ENCODE results near the gene DNHD1.

The DNHD1 gene

DNA sequence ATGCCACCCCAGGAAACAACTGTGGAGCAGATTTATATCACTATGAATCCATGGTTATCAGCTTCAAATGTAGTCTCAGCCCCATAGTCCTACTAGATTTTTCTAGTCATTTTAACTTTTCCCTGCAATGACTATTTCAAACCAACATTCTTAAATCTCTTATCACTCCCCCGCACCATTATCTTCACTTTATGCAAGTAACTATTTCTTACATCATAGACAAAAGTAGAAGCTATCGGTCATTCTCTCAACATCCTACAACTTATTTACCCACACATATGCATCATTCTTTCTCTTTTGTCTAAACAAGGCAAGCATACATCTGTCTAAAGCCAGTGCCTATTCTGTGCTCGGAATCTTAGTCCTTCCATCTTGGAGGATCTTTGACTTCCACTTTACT lies 11.4 kb upstream of the DNHD1 start:
- no peak for DNase-seq (ENCODE audit: extremely low spot score)
- POLR2A ChIA-PET, result no interaction called here
- TF ChIP-seq HDGF (IDR thresholded peaks at IDR 0.05; ENCODE audit: borderline replicate concordance) (no peak), FOXK2 (IDR thresholded peaks at IDR 0.05) (no peak), BHLHE40 (IDR thresholded peaks at IDR 0.05; ENCODE audit: borderline replicate concordance) (no peak), ZNF384 (IDR thresholded peaks at IDR 0.05) (no peak), CTBP1 (IDR thresholded peaks at IDR 0.05; ENCODE audit: borderline replicate concordance) (no peak), SUZ12 (IDR thresholded peaks at IDR 0.05) (no peak), SP1 (IDR thresholded peaks at IDR 0.05) (no peak)
- CTCF ChIA-PET, result interaction anchor here (1.9 kb wide), 1 partner anchor 107 kb away, joined by 7 read pairs; no protein-coding TSS in a partner anchor

DNA sequence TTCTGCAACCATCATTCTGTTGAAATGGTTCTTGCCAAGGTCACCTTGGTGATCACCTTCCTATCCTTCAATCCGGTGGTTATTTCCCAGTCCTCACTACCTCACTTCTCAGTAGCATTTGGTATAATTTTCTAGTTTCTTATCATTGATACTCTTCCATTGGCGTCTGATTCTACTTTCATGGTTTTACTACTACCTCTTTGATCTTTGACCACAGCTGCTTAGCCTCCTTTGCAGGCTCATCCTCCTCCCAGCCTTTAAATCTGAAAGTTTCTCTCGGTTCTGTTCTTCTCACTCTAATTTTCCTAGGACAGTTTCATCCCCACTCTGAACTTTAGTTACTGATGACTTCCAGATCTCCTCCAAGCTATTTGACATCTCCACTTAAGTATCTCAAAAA lies 10.8 kb upstream of the DNHD1 start:
- no peak for DNase-seq (ENCODE audit: extremely low spot score)
- ChIA-PET POLR2A (no interaction called here), CTCF (no interaction called here)
- TF ChIP-seq BHLHE40 (IDR thresholded peaks at IDR 0.05; ENCODE audit: borderline replicate concordance) (no peak), FOXA1 (IDR thresholded peaks at IDR 0.05) (no peak), FOXM1 (IDR thresholded peaks at IDR 0.05; ENCODE audit: borderline replicate concordance) (no peak), L3MBTL2 (conservative IDR thresholded peaks at IDR 0.05) (no peak), LEF1 (IDR thresholded peaks at IDR 0.05; ENCODE audit: borderline replicate concordance) (no peak), SUZ12 (IDR thresholded peaks at IDR 0.05) (no peak), NFRKB (IDR thresholded peaks at IDR 0.05) (no peak), ARNT (IDR thresholded peaks at IDR 0.05) (no peak)

DNA sequence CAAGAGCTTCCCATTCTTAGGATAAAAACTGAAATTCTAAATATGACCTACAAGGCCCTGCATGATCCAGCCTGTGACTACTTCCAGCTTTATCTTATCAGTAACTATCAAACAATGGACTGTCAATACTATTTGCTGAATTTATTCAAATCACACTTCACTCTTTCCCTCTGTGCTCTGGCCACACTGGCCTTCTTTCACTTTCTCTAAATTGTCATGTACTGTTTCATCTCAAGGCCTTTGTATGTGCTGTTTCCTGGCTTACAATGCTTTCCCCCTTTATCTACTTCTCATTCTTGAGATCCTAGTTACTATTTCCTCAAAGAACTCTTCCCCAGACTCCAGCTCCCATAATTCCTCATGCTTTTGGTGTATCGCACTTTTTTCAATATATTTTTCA lies 10.1 kb upstream of the DNHD1 start:
- DNase-seq (ENCODE audit: extremely low spot score), result no peak
- ChIA-PET CTCF (interaction anchor here (0.6 kb wide), 1 partner anchor 160 kb away, joined by 3 read pairs; no protein-coding TSS in a partner anchor), POLR2A (no interaction called here)
- TF ChIP-seq FOXA1 (IDR thresholded peaks at IDR 0.05) (no peak), ZNF384 (IDR thresholded peaks at IDR 0.05) (no peak), CTBP1 (IDR thresholded peaks at IDR 0.05; ENCODE audit: borderline replicate concordance) (no peak)

DNA sequence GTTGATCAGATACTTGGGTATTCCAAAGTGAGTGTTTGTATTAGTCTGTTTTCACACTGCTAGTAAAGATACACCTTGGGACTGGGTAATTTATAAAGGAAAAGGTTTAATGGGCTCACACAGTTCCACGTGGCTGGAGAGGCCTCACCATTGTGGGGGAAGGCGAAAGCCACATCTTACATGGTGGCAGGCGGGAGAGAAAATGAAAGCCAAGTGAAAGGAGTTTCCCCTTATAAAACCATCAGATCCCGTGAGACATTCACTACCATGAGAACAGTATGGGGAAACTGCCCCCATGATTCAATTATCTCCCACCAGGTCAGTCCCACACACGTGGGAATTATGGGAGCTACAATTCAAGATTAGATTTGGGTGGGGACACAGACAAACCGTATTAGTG lies 8.7 kb upstream of the DNHD1 start:
- TF ChIP-seq SP1 (IDR thresholded peaks at IDR 0.05), result no peak
- TF ChIP-seq CTBP1 (IDR thresholded peaks at IDR 0.05; ENCODE audit: borderline replicate concordance), result no peak
- TF ChIP-seq ZNF384 (IDR thresholded peaks at IDR 0.05), result no peak
- no peak for TF ChIP-seq ELF4 (IDR thresholded peaks at IDR 0.05)
- TF ChIP-seq NFRKB (IDR thresholded peaks at IDR 0.05), result no peak
- no peak for TF ChIP-seq FOXA1 (IDR thresholded peaks at IDR 0.05)
- TF ChIP-seq L3MBTL2 (conservative IDR thresholded peaks at IDR 0.05), result no peak
- no peak for TF ChIP-seq HDGF (IDR thresholded peaks at IDR 0.05; ENCODE audit: borderline replicate concordance)
- TF ChIP-seq, protein P1, sequence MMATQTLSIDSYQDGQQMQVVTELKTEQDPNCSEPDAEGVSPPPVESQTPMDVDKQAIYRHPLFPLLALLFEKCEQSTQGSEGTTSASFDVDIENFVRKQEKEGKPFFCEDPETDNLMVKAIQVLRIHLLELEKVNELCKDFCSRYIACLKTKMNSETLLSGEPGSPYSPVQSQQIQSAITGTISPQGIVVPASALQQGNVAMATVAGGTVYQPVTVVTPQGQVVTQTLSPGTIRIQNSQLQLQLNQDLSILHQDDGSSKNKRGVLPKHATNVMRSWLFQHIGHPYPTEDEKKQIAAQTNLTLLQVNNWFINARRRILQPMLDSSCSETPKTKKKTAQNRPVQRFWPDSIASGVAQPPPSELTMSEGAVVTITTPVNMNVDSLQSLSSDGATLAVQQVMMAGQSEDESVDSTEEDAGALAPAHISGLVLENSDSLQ (IDR thresholded peaks at IDR 0.05), result no peak
- no peak for TF ChIP-seq ARNT (IDR thresholded peaks at IDR 0.05)
- TF ChIP-seq LEF1 (IDR thresholded peaks at IDR 0.05; ENCODE audit: borderline replicate concordance), result no peak
- no peak for TF ChIP-seq TARDBP (IDR thresholded peaks at IDR 0.05)
- TF ChIP-seq FOXM1 (IDR thresholded peaks at IDR 0.05; ENCODE audit: borderline replicate concordance), result no peak
- no peak for TF ChIP-seq FOXK2 (IDR thresholded peaks at IDR 0.05)
- TF ChIP-seq SUZ12 (IDR thresholded peaks at IDR 0.05), result no peak
- TF ChIP-seq BHLHE40 (IDR thresholded peaks at IDR 0.05; ENCODE audit: borderline replicate concordance), result no peak
- ChIA-PET CTCF (interaction anchor here (0.7 kb wide), 1 partner anchor 125 kb away, joined by 3 read pairs; no protein-coding TSS in a partner anchor), POLR2A (no interaction called here)
- no peak for DNase-seq (ENCODE audit: extremely low spot score)

DNA sequence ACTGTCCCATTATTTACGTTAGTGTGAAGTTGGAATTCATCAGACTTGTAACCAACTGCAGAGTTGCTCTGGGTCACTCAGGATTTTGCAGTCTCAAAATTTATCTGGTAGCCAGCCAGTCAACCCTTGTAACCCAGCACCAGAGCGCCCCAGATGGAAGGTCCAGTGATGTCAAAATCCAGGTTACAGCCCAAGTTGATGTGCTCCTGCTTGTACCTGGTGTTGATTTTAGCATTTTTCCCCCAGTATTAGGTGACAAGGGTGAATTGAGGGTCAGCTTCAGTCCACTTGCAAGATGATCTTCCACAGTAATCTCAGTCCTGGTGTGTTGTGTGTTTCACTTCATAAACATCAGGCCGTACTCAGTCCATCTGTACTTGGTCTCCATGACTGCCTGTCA lies 8.3 kb upstream of the DNHD1 start:
- POLR2A ChIA-PET, result no interaction called here
- TF ChIP-seq, protein P1 (IDR thresholded peaks at IDR 0.05), result no peak
- TF ChIP-seq L3MBTL2 (conservative IDR thresholded peaks at IDR 0.05) (no peak), TARDBP (IDR thresholded peaks at IDR 0.05) (no peak), CTBP1 (IDR thresholded peaks at IDR 0.05; ENCODE audit: borderline replicate concordance) (no peak), FOXA1 (IDR thresholded peaks at IDR 0.05) (no peak), FOXM1 (IDR thresholded peaks at IDR 0.05; ENCODE audit: borderline replicate concordance) (no peak), ELF4 (IDR thresholded peaks at IDR 0.05) (no peak), SP1 (IDR thresholded peaks at IDR 0.05) (no peak), HDGF (IDR thresholded peaks at IDR 0.05; ENCODE audit: borderline replicate concordance) (no peak), NFRKB (IDR thresholded peaks at IDR 0.05) (no peak), FOXK2 (IDR thresholded peaks at IDR 0.05) (no peak)
- CTCF ChIA-PET, result no interaction called here
- no peak for DNase-seq (ENCODE audit: extremely low spot score)

GRCh38 chr11:6489306-6489705 lies 7.8 kb upstream of the DNHD1 start:
- no peak for DNase-seq (ENCODE audit: extremely low spot score)
- POLR2A ChIA-PET, result interaction anchor here (1.4 kb wide), 1 partner anchor 70 kb away, joined by 4 read pairs; the partner anchor contains the start of gene APBB1
- TF ChIP-seq BHLHE40 (IDR thresholded peaks at IDR 0.05; ENCODE audit: borderline replicate concordance) (no peak), FOXK2 (IDR thresholded peaks at IDR 0.05) (no peak), FOXM1 (IDR thresholded peaks at IDR 0.05; ENCODE audit: borderline replicate concordance) (no peak), LEF1 (IDR thresholded peaks at IDR 0.05; ENCODE audit: borderline replicate concordance) (no peak), SP1 (IDR thresholded peaks at IDR 0.05) (no peak), TARDBP (IDR thresholded peaks at IDR 0.05) (no peak), NFRKB (IDR thresholded peaks at IDR 0.05) (no peak), FOXA1 (IDR thresholded peaks at IDR 0.05) (no peak), CTBP1 (IDR thresholded peaks at IDR 0.05; ENCODE audit: borderline replicate concordance) (no peak), ELF4 (IDR thresholded peaks at IDR 0.05) (no peak), HDGF (IDR thresholded peaks at IDR 0.05; ENCODE audit: borderline replicate concordance) (no peak), ZNF384 (IDR thresholded peaks at IDR 0.05) (no peak), L3MBTL2 (conservative IDR thresholded peaks at IDR 0.05) (no peak), SUZ12 (IDR thresholded peaks at IDR 0.05) (no peak), ARNT (IDR thresholded peaks at IDR 0.05) (no peak)
- TF ChIP-seq, protein P1 (IDR thresholded peaks at IDR 0.05), result no peak
- CTCF ChIA-PET, result interaction anchor here (0.5 kb wide), 1 partner anchor 10 kb away, joined by 3 read pairs; no protein-coding TSS in a partner anchor

Data from HEK293T (cell line).